ENCODE results near the gene C17orf75.

The C17orf75 gene

DNA sequence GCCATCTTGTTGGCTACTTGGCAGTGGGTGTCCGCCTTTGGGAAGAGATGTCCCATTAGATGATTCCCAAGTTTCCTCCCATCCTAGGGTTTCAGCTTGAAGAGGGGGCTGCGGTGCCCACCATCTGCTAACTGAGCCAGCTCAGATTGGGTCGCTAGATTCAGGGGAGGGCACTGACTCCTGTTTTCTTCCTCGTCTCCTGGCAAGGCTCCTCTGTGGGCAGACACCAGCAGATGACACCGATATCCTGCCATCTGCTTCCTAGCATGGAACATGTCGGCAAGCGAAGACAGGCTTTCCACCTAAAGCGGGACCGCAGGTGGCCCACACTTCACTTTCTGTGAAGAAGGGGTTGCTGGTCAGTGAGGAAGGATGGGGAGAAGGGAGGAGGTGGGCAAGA, 27.3 kb downstream of the C17orf75 start (continued):
- TF ChIP-seq, protein P1, sequence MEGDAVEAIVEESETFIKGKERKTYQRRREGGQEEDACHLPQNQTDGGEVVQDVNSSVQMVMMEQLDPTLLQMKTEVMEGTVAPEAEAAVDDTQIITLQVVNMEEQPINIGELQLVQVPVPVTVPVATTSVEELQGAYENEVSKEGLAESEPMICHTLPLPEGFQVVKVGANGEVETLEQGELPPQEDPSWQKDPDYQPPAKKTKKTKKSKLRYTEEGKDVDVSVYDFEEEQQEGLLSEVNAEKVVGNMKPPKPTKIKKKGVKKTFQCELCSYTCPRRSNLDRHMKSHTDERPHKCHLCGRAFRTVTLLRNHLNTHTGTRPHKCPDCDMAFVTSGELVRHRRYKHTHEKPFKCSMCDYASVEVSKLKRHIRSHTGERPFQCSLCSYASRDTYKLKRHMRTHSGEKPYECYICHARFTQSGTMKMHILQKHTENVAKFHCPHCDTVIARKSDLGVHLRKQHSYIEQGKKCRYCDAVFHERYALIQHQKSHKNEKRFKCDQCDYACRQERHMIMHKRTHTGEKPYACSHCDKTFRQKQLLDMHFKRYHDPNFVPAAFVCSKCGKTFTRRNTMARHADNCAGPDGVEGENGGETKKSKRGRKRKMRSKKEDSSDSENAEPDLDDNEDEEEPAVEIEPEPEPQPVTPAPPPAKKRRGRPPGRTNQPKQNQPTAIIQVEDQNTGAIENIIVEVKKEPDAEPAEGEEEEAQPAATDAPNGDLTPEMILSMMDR (tag by site-specific recombination; IDR thresholded peaks at IDR 0.05): no peak
- no peak for TF ChIP-seq ZNF354C (tag by site-specific recombination; IDR thresholded peaks at IDR 0.05; ENCODE audit: borderline replicate concordance, low read depth)
- no peak for TF ChIP-seq KLF9 (tag by site-specific recombination; IDR thresholded peaks at IDR 0.05; ENCODE audit: low read depth)
- TF ChIP-seq ZFP37 (tag by site-specific recombination; IDR thresholded peaks at IDR 0.05): no peak
- TF ChIP-seq, protein P2, sequence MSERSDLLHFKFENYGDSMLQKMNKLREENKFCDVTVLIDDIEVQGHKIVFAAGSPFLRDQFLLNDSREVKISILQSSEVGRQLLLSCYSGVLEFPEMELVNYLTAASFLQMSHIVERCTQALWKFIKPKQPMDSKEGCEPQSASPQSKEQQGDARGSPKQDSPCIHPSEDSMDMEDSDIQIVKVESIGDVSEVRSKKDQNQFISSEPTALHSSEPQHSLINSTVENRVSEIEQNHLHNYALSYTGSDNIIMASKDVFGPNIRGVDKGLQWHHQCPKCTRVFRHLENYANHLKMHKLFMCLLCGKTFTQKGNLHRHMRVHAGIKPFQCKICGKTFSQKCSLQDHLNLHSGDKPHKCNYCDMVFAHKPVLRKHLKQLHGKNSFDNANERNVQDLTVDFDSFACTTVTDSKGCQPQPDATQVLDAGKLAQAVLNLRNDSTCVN (tag by site-specific recombination; optimal IDR thresholded peaks at IDR 0.05): no peak

DNA sequence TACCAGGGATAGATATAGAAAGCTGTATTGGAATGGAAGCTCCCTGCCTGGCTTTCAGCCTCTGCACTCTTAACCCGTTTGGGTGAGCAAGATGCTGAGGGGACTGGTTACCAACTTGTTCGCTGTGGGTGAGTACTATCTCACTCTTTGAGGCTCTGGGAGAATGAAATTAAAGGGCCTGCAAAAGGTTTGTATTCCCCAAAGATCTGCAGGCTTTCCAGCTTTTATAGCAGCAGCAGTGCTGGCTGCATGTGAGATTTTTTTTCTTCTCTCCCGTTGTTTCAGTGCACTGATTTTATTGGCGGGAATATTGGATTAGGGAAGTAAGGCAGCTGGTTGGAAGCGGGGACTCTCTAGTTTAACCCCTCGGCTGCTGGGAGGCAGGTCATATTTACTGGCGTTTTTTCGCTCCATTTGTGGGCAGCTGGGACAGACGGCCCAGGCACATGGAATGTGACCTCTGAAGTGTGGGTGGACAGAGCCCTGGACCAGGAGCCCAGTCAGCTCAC, 30.9 kb downstream of the C17orf75 start:
- ChIA-PET POLR2A (interaction anchor here (0.7 kb wide), 1 partner anchor 71 kb away, joined by 12 read pairs; no protein-coding TSS in a partner anchor), CTCF (interaction anchor here (0.6 to 1.8 kb wide), 8 partner anchors 8 to 305 kb away, joined by 3 to 7 read pairs (median 4); no protein-coding TSS in a partner anchor)

DNA sequence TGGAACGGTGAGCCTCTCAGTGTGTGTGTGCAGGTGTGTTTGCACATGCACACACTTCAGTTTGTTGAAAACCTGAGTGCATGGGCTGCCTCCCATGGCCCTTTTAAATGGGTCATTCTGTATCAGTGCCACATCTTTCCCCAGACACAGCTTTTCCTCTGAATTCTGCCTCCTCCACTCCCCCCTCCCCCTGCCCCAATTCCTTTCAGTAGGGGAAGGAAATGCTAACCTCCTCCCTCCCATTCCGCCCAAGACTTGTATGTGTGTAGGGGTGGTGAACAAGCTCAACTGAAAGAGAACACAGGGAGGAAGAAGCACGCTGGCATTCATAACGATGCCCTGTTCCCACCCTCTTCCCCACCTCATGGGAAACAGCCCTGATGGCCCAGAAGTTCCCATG, 34.3 kb downstream of the C17orf75 start:
- POLR2A ChIA-PET: no interaction called here
- Histone ChIP-seq H3K27ac (ENCODE audit: extremely low read depth, low read depth, low read length) (no peak overlapping the region; the same call in 1 of the 2 replicates), H3K4me1 (ENCODE audit: control insufficient read depth, insufficient read depth, low read length) (peaks cover 17% of the 10 kb centered on the region), H3K9me3 (ENCODE audit: control insufficient read depth, insufficient read depth, low read depth, low read length) (no peaks in the 10 kb centered on the region), H3K4me3 (ENCODE audit: low read depth, low read length) (no peak overlapping the region), H3K36me3 (ENCODE audit: control insufficient read depth in 2 of 2, insufficient read depth in 1 of 2, low read length in 2 of 2) (peaks cover 0 to 16% of the 10 kb centered on the region in 2 experiments; a peak in 2 of 3 replicates)
- CTCF ChIA-PET: interaction anchor here (0.7 kb wide), 1 partner anchor 55 kb away, joined by 4 read pairs; no protein-coding TSS in a partner anchor
- TF ChIP-seq ZNF670 (tag by site-specific recombination; IDR thresholded peaks at IDR 0.05; ENCODE audit: low read depth) (no peak), KLF10 (tag by site-specific recombination; IDR thresholded peaks at IDR 0.05) (no peak), ZNF548 (tag by site-specific recombination; IDR thresholded peaks at IDR 0.05) (no peak), ZNF221 (tag by site-specific recombination; IDR thresholded peaks at IDR 0.05; ENCODE audit: borderline replicate concordance) (no peak), YY2 (tag by site-specific recombination; IDR thresholded peaks at IDR 0.05) (no peak), ZNF610 (tag by site-specific recombination; IDR thresholded peaks at IDR 0.05; ENCODE audit: borderline replicate concordance) (no peak), ZNF514 (tag by site-specific recombination; IDR thresholded peaks at IDR 0.05) (no peak), ZNF560 (tag by site-specific recombination; IDR thresholded peaks at IDR 0.05; ENCODE audit: borderline replicate concordance) (no peak), ZNF140 (tag by site-specific recombination; IDR thresholded peaks at IDR 0.05) (no peak), ZFP41 (tag by site-specific recombination; IDR thresholded peaks at IDR 0.05; ENCODE audit: borderline replicate concordance) (no peak), HOXA7 (CRISPR knock-in tag; IDR thresholded peaks at IDR 0.05; ENCODE audit: borderline replicate concordance) (no peak)
- TF ChIP-seq, protein P3, sequence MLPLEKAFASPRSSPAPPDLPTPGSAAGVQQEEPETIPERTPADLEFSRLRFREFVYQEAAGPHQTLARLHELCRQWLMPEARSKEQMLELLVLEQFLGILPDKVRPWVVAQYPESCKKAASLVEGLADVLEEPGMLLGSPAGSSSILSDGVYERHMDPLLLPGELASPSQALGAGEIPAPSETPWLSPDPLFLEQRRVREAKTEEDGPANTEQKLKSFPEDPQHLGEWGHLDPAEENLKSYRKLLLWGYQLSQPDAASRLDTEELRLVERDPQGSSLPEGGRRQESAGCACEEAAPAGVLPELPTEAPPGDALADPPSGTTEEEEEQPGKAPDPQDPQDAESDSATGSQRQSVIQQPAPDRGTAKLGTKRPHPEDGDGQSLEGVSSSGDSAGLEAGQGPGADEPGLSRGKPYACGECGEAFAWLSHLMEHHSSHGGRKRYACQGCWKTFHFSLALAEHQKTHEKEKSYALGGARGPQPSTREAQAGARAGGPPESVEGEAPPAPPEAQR (tag by site-specific recombination; IDR thresholded peaks at IDR 0.05): no peak

More for the DNA sequence above, 30.9 kb downstream of the C17orf75 start:
- H3K9me3 ChIP-seq (ENCODE audit: control insufficient read depth, insufficient read depth, low read depth, low read length): no peaks in the 10 kb centered on the region
- no peak overlapping the region for H3K4me3 ChIP-seq (ENCODE audit: low read depth, low read length)
- peaks cover 0 to 16% of the 10 kb centered on the region in 2 experiments; a peak in 2 of 3 replicates for H3K36me3 ChIP-seq (ENCODE audit: control insufficient read depth in 2 of 2, insufficient read depth in 1 of 2, low read length in 2 of 2)
- TF ChIP-seq GFI1B (tag by site-specific recombination; IDR thresholded peaks at IDR 0.05): peak; percentile 65; the same call in 1 of the 2 replicates
- no peak for TF ChIP-seq ZNF114 (tag by site-specific recombination; IDR thresholded peaks at IDR 0.05)
- TF ChIP-seq ZNF324 (tag by site-specific recombination; IDR thresholded peaks at IDR 0.05): no peak
- TF ChIP-seq ZNF776 (tag by site-specific recombination; IDR thresholded peaks at IDR 0.05; ENCODE audit: borderline replicate concordance): no peak
- TF ChIP-seq, protein P4, sequence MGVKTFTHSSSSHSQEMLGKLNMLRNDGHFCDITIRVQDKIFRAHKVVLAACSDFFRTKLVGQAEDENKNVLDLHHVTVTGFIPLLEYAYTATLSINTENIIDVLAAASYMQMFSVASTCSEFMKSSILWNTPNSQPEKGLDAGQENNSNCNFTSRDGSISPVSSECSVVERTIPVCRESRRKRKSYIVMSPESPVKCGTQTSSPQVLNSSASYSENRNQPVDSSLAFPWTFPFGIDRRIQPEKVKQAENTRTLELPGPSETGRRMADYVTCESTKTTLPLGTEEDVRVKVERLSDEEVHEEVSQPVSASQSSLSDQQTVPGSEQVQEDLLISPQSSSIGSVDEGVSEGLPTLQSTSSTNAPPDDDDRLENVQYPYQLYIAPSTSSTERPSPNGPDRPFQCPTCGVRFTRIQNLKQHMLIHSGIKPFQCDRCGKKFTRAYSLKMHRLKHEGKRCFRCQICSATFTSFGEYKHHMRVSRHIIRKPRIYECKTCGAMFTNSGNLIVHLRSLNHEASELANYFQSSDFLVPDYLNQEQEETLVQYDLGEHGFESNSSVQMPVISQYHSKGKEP (tag by site-specific recombination; IDR thresholded peaks at IDR 0.05): 0 out of 2 replicates have a peak, but pooled peaks have one; percentile 14
- no peak for TF ChIP-seq ZNF24 (tag by site-specific recombination; IDR thresholded peaks at IDR 0.05)
- TF ChIP-seq, protein P5, sequence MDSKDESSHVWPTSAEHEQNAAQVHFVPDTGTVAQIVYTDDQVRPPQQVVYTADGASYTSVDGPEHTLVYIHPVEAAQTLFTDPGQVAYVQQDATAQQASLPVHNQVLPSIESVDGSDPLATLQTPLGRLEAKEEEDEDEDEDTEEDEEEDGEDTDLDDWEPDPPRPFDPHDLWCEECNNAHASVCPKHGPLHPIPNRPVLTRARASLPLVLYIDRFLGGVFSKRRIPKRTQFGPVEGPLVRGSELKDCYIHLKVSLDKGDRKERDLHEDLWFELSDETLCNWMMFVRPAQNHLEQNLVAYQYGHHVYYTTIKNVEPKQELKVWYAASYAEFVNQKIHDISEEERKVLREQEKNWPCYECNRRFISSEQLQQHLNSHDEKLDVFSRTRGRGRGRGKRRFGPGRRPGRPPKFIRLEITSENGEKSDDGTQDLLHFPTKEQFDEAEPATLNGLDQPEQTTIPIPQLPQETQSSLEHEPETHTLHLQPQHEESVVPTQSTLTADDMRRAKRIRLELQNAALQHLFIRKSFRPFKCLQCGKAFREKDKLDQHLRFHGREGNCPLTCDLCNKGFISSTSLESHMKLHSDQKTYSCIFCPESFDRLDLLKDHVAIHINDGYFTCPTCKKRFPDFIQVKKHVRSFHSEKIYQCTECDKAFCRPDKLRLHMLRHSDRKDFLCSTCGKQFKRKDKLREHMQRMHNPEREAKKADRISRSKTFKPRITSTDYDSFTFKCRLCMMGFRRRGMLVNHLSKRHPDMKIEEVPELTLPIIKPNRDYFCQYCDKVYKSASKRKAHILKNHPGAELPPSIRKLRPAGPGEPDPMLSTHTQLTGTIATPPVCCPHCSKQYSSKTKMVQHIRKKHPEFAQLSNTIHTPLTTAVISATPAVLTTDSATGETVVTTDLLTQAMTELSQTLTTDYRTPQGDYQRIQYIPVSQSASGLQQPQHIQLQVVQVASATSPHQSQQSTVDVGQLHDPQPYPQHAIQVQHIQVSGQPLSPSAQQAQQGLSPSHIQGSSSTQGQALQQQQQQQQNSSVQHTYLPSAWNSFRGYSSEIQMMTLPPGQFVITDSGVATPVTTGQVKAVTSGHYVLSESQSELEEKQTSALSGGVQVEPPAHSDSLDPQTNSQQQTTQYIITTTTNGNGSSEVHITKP (tag by site-specific recombination; IDR thresholded peaks at IDR 0.05): 0 out of 2 replicates have a peak, but pooled peaks have one; percentile 10
- no peaks in the 10 kb centered on the region for H3K4me1 ChIP-seq (ENCODE audit: control insufficient read depth, insufficient read depth, low read length)
- H3K27ac ChIP-seq (ENCODE audit: extremely low read depth, low read depth, low read length): no peak overlapping the region

All from HEK293 (cell line).